Left renal cortex interstitium (tissue), 4 donors: ENCODE results near the gene SERTM2. TPM values are rescaled to one million over a fixed set of nuclear protein-coding genes. Genes with fewer than 3 reads are reported as not detected.

Experiments
- DNase-seq, 4 donors: peaks; one replicate each; pipeline ENCODE4 v3.0.0-alpha.2; 2013; ENCODE audit warnings: low read depth in 4 of 4, low spot score in 2 of 4, missing footprints in 1 of 4
- polyA plus RNA-seq, 4 donors: library from polyadenylated mRNA; unstranded; fragments of 120-200 nt; gene quantifications; one replicate each; pipeline ENCODE4 v1.2.1, GENCODE V29; 2013; ENCODE audit not compliant: insufficient read length in 4 of 4

Gene SERTM2
- polyA plus RNA-seq, 4 donors = 0.08 TPM; not detected in 3

DNA sequence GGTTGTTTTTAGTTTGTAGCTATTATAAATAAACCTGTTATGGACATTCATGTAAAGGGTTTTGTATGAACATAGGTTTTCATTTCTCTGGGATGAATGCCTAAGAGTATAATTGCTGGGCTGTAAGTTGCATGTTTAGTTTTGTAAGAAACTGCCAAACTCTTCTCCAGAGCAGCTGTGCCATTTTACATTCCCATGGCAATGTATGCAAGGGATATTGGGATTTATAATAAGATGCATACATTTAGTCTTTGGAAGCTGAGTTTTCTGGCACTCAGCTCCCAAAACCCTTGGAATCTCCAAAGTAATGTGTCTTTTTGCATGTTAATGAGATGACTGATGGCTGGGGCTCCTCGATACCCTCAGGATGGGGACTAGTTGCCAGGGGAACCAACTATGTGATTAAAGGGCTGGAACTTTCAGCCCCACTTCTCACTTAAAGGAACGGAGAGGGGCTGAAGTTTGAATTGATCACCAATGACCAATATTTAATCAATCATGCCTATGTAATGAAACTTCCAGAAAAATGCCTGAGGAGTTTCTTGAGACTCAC is 44.0 kb downstream of the SERTM2 start:
- no peak for DNase-seq

DNA sequence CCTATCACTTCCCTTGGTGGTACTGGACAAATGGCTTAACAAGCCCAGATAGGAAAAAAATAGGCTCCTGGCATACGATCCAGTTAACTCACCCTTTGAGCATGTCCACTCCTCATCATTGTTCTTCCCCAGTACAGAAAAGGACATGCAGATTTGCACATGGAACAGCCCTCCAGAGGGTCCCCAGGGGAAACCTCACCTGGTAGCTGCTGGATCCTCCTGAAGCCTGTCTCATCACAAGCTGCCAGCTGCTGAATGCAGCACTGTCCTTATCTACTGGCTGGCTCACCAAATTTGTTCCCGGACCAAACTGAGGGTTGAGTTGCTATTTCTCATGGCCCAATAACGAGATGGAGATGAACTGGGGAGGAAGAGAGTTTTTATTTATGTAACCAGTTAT is 49.4 kb downstream of the SERTM2 start:
- no peak for DNase-seq

DNA sequence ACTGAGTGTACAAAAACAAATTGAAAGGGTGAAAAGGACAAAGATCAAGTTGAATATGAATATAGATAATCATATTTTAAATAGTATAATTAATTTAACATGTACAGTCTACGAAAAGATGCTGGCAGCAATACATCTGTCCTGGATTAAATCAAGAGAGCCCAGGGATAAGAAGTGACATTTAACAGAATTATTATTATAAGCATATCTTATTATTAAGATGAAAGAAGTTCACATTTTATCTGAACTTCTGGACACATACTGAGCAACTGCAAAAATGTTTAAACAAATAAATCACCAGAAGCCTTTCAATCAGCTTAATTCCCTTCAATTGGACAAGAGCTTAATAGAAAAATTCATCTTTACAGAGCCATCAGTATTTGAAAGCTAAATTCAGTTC is 50.4 kb downstream of the SERTM2 start:
- no peak for DNase-seq

DNA sequence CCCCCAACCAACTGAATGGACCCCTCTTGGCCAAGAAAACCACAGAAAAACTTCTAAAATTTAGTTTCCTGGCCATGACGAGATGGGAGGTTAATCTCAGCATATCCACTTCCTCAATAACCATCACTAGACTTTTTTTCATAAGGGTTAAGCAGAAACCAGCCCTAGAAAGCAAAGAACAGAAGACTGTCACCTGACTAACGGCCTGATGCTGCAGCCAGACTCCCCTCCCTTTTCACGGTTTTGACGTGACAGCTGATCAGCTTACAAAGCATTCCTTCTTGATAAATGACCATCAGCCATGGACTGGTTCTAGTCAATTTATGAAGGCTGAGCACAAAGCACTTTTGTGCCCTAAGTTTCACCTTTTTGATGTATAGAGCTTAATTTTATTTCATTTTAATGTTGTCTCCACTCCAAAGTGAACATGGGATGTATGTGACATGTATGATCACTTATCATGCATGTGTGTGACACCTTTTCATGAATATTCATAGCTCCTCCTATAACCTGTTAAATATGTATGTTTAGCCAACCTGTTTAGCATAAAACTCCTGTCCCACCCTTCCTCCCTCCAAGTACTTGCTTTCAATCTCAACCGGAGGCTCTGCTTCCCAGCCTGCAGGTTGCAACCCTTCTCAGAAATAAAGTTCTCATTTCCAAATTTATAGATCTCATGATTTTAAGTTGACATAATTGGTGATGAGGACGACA is 56.3 kb downstream of the SERTM2 start:
- DNase-seq = no peak

DNA sequence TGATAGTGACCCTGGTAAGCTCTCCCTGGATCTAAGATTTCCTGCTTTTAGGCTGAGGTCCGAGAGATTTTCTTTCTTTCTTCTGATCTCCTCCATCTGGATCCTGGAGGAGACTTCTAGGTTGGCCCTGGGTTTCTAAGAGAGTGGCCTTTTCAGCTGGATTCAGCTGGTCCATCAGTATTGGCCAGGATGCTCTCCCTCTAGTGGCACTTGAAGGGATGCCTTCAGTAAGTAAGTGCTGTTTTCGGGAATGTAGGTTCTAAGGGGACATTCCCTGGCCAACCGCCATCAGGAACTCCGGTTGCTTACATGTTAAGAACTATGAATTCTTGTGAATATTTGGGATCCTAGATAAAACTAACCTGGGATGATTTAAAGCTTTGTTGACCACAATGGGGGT is 56.9 kb downstream of the SERTM2 start:
- no peak for DNase-seq

DNA sequence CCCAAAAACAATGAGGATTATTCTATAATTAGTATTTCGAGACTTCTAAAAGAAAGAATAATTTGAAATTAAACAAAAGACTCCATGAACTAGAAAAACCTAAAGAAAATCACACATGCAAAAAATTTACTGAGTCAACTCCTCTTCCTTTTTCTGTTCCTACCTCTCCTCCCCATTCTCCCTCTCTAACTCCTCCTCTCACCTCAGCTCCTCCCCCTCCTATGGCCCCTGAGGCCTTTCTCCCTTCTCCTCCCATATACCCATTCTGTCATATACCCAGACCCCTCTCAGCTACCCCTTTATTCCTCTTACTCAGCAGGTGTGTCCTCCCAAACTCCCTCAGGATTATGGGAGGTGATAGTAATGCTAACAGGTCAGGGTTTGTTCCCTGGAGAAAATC is 57.4 kb downstream of the SERTM2 start:
- no peak for DNase-seq

Other genes starting within 250 kb of the SERTM2 start
- gene CAPN6, start 241.2 kb upstream of the SERTM2 start, polyA plus RNA-seq = 10 to 100 TPM; 20.6 to 24.9 (median 23.2) TPM
- 1 to 10 TPM; 1.5 to 2.4 (median 1.8) TPM for gene DCX, start 99.5 kb upstream of the SERTM2 start, polyA plus RNA-seq
- 10 to 100 TPM; 43.6 to 74.8 (median 50.4) TPM for gene ALG13, start 169.5 kb downstream of the SERTM2 start, polyA plus RNA-seq